A673 (cell line): ENCODE measurements around the gene CSTPP1. TPM values are rescaled to one million over a fixed set of nuclear protein-coding genes. Genes with fewer than 3 reads are reported as not detected.

Source experiments
- BruUV-seq: library from RNA; stranded (reverse); fragments of 400-500 nt; replicated peaks from 2 replicates; lab custom pipeline; 2021; lab: Mats Ljungman, UMichigan
- CTCF ChIA-PET: fragments of 300-600 bp; sonication (Branson Sonifier 250); formaldehyde crosslinking; loops from one replicate; lab custom pipeline; 2022; ENCODE audit warnings: antibody characterized with exemption; lab: Charles Lee
- POLR2A ChIA-PET: fragments of 300-600 bp; sonication (Branson Sonifier 250); formaldehyde crosslinking; loops from one replicate; lab custom pipeline; 2022; ENCODE audit warnings: antibody characterized with exemption; ENCODE audit not compliant: low non-redundant PET; lab: Charles Lee
- DNase-seq: peaks from one replicate; pipeline ENCODE4 v3.0.0-alpha.2; 2015; ENCODE audit warnings: low spot score
- H3K27ac ChIP-seq: fragments of 200-600 bp; sonication (generic); 2 replicates; pipeline ENCODE4 v1.5.1; 2016; ENCODE audit warnings: mixed run types, low read depth, mild to moderate bottlenecking, mixed read lengths, antibody characterized with exemption, low read length; ENCODE audit not compliant: poor library complexity, severe bottlenecking
- H3K27me3 ChIP-seq: fragments of 200-600 bp; sonication (generic); replicated peaks from 2 replicates; pipeline ENCODE4 v1.6.1; 2017; ENCODE audit warnings: mixed run types, low read depth, mild to moderate bottlenecking, mixed read lengths, antibody characterized with exemption, low read length; ENCODE audit not compliant: insufficient read depth, poor library complexity
- H3K36me3 ChIP-seq: fragments of 200-600 bp; sonication (generic); 2 replicates; pipeline ENCODE4 v1.6.1; 2016; ENCODE audit warnings: mixed run types, mild to moderate bottlenecking, mixed read lengths, antibody characterized with exemption, low read length; ENCODE audit not compliant: insufficient read depth, poor library complexity, severe bottlenecking
- H3K4me1 ChIP-seq: fragments of 200-600 bp; sonication (generic); 2 replicates; pipeline ENCODE4 v1.6.1; 2017; ENCODE audit warnings: mixed run types, mild to moderate bottlenecking, mixed read lengths, antibody characterized with exemption, low read length; ENCODE audit not compliant: insufficient read depth, poor library complexity, severe bottlenecking
- H3K4me3 ChIP-seq: fragments of 200-600 bp; sonication (generic); 2 replicates; pipeline ENCODE4 v1.5.1; 2016; ENCODE audit warnings: low read depth, mixed run types, mild to moderate bottlenecking, mixed read lengths, low read length; ENCODE audit not compliant: poor library complexity, severe bottlenecking
- H3K9me3 ChIP-seq: fragments of 200-600 bp; sonication (generic); 2 replicates; pipeline ENCODE4 v1.6.1; 2016; ENCODE audit warnings: mixed run types, low read depth, mild to moderate bottlenecking, mixed read lengths, antibody characterized with exemption, low read length; ENCODE audit not compliant: poor library complexity, severe bottlenecking
- EZH2 ChIP-seq: fragments of 200-600 bp; sonication (generic); IDR thresholded peaks from 2 replicates; pipeline ENCODE4 v1.6.1; 2017; ENCODE audit warnings: borderline replicate concordance, low read depth, mild to moderate bottlenecking, mixed read lengths, antibody characterized with exemption, low read length; ENCODE audit not compliant: poor library complexity, severe bottlenecking
- intact Hi-C: fragments of 100-400 bp; cut with micrococcal nuclease; formaldehyde crosslinking; loops from one replicate; pipeline ENCODE4 v1.10.0; 2022; ENCODE audit not compliant: unreplicated experiment
- total RNA-seq: library from RNA; stranded (reverse); gene quantifications from 2 replicates; pipeline ENCODE4 v1.2.3, GENCODE V29; 2021
- TF ChIP-seq, protein P1 (sequence below): fragments of 300-800, 200-600 bp; sonication (generic); conservative IDR thresholded peaks from 2 replicates; pipeline ENCODE4 v1.5.1; 2017; ENCODE audit warnings: low read depth, mild to moderate bottlenecking, antibody characterized with exemption, low read length, moderate library complexity, mixed read lengths

CSTPP1 gene
- total RNA-seq, 1 experiment from 2014 or later, result 79.3 TPM

DNA sequence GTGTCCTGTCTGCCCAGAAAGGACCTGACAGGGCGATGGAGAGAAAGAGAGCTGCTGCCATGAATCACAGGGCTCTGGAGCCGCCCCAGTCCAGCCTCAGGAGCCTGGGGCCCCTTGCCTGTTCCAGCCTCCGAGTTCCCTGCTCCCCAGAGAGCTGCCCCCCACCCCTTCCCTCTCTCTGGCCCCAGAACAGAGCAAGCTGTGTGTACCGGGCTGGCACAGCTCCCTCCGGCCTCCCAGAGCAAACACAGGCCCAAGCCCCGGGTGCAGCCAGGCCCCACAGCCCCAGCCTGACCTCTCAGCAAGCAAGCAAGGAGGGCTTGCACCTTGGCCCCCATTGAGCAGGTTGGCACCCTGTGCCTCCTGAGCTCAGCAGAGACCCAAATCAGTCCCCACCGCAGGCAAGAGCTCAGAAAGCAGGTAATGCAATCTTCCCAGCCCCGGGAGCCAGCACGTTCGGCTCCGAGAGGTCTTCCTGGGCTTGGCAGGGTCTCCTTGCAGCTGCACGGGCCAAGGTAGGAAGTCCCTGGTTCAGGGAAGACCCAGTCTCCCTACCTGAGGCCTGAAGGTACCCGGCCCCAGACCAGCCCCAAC, 248.2 kb downstream of the CSTPP1 start:
- intact Hi-C loops, result no loop called here
- Histone ChIP-seq H3K4me1 (peaks cover 24% of the 10 kb centered on the region), H3K36me3 (peaks cover 2% of the 10 kb centered on the region), H3K27me3 (no peaks in the 10 kb centered on the region), H3K27ac (peak overlapping the region; percentile 41), H3K4me3 (peak overlapping the region; percentile 58), H3K9me3 (no peaks in the 10 kb centered on the region)
- DNase-seq, result no peak
- TF ChIP-seq, protein P1, sequence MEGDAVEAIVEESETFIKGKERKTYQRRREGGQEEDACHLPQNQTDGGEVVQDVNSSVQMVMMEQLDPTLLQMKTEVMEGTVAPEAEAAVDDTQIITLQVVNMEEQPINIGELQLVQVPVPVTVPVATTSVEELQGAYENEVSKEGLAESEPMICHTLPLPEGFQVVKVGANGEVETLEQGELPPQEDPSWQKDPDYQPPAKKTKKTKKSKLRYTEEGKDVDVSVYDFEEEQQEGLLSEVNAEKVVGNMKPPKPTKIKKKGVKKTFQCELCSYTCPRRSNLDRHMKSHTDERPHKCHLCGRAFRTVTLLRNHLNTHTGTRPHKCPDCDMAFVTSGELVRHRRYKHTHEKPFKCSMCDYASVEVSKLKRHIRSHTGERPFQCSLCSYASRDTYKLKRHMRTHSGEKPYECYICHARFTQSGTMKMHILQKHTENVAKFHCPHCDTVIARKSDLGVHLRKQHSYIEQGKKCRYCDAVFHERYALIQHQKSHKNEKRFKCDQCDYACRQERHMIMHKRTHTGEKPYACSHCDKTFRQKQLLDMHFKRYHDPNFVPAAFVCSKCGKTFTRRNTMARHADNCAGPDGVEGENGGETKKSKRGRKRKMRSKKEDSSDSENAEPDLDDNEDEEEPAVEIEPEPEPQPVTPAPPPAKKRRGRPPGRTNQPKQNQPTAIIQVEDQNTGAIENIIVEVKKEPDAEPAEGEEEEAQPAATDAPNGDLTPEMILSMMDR, result no peak
- no peak for TF ChIP-seq EZH2
- ChIA-PET POLR2A (interaction anchor here (0.5 to 0.6 kb wide), 3 partner anchors 19 to 51 kb away, joined by 6 to 7 read pairs (median 6); no protein-coding TSS in a partner anchor), CTCF (interaction anchor here (1.0 kb wide), 1 partner anchor 170 kb away, joined by 3 read pairs; no protein-coding TSS in a partner anchor)
- no TSS peak for BruUV-seq

DNA sequence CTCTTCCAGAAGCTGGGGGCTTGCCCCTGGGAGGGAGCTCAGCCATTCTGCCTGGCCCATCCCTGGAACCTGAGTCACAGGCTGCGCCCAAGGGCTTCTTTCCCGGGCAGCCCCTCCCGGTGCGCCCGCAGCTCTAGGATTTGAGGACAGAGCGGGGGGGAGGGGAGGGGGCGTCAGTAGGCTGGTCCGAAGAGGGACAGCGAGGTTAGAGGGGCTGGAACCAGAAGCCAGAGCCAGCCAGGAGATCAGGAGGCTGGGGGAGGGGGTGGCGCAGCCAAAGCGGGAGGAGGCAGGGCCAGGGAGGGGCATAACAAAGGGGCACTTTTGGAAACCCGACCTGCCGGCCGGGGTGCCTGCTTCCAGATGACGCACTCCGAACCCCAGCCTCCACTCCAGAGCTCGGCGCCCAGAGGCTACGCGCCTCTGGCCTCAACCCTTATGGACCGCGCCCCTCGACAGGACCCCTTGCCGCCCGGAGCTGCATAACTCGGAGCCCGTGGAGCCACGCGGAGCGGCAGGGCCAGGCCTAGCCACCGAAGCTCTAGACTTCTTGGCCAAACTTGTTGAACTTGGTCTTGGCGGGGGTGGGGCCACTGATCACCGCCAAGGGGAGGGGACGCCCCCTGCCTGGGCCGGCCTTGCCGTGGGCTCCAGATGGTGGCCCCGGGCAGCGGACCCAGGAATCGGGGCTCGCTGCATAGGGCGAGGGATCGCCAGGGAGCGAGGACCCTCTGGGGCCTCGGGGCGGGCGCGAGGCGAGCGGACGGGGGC, 248.9 kb downstream of the CSTPP1 start:
- H3K9me3 ChIP-seq, result no peaks in the 10 kb centered on the region
- peak overlapping the region; percentile 41 for H3K27ac ChIP-seq
- H3K4me1 ChIP-seq, result peaks cover 24% of the 10 kb centered on the region
- H3K4me3 ChIP-seq, result peak overlapping the region; percentile 58
- TF ChIP-seq, protein P1, result 0 out of 2 replicates have a peak, but pooled peaks have one; percentile 5
- TF ChIP-seq EZH2, result no peak
- intact Hi-C loops, result loop anchor here (2.0 kb wide), 1 partner anchor 29 kb away; the partner anchor contains the start of gene DDB2
- H3K27me3 ChIP-seq, result no peaks in the 10 kb centered on the region
- ChIA-PET CTCF (interaction anchor here (1.0 kb wide), 1 partner anchor 170 kb away, joined by 3 read pairs; no protein-coding TSS in a partner anchor), POLR2A (interaction anchor here (0.6 kb wide), 1 partner anchor 51 kb away, joined by 7 read pairs; no protein-coding TSS in a partner anchor)
- peak; percentile 59 for DNase-seq
- no peaks in the 10 kb centered on the region for H3K36me3 ChIP-seq
- no TSS peak for BruUV-seq

DNA sequence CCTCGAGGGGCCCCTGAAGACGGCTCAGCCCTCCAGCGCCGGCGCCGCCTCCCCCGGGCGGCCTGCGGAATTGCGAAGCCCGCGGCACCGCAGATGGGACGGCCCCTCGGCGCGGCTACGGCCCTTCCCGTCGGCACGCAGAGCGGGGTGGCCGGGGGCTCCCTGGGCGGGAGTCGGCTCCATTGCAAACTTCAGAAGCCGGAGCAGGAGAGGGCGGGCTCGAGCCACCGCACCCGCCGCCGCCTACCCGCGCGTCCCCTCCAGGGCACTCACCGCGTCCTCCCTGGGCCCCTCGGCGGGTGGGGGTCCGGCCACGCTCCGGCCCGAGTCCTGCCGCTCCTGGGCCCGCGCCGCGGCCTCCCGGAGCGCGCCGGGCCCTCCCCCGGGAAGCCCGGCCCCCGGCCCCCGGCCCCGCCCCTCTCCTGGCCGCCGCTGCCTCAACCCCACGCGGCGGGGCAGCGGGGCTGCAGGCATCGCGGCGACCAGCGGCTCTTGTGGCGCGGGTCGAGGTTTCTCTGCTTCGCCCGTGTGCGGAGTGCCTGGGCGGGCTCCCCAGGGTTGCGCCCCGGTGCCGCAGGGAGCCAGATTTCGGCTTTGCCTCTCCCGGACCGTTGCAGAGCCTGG, 249.6 kb downstream of the CSTPP1 start, which contains the start of gene PACSIN3:
Gene PACSIN3, minus strand, starts transcription at position 359 of the 624 bp plus-strand sequence. CDS start 3,707 bp downstream, outside the sequence.
- ChIA-PET CTCF (interaction anchor here (1.0 to 2.0 kb wide), 3 partner anchors 28 to 169 kb away, joined by 3 to 4 read pairs (median 3); partner anchors contain the start of gene DDB2), POLR2A (no interaction called here)
- H3K36me3 ChIP-seq, result no peaks in the 10 kb centered on the region
- BruUV-seq, result no TSS peak
- peak; percentile 78 for DNase-seq
- peaks cover 24% of the 10 kb centered on the region for H3K4me1 ChIP-seq
- no peaks in the 10 kb centered on the region for H3K27me3 ChIP-seq
- H3K9me3 ChIP-seq, result no peaks in the 10 kb centered on the region
- intact Hi-C loops, result loop anchor here (2.0 kb wide), 1 partner anchor 29 kb away; the partner anchor contains the start of gene DDB2
- TF ChIP-seq, protein P1, result 0 out of 2 replicates have a peak, but pooled peaks have one; percentile 15
- no peak for TF ChIP-seq EZH2
- H3K27ac ChIP-seq, result peak within 1 kb of the TSS; percentile 41
- peak within 1 kb of the TSS; percentile 58 for H3K4me3 ChIP-seq
